HFFc6 (cell line): ENCODE data around the gene SEMA4G. TPM values are rescaled to one million over a fixed set of nuclear protein-coding genes. Genes with fewer than 3 reads are reported as not detected.
A peak's percentile ranks its signal among the peaks of the same experiment; 100 is the strongest.

Experiments
- DNase-seq: peaks from one replicate; pipeline ENCODE4 v3.0.0-alpha.2; 2018
- H3K27ac Mint-ChIP-seq: 2 replicates; pipeline ENCODE4 v1.8.0; 2020; ENCODE audit warnings: mild to moderate bottlenecking, mixed read lengths
- H3K27me3 Mint-ChIP-seq: 2 replicates; pipeline ENCODE4 v1.8.0; 2021; ENCODE audit warnings: mild to moderate bottlenecking, moderate library complexity, mixed read lengths; ENCODE audit not compliant: insufficient read depth
- H3K36me3 Mint-ChIP-seq: 2 replicates; pipeline ENCODE4 v1.8.0; 2021; ENCODE audit warnings: low read depth, mixed read lengths
- H3K4me1 Mint-ChIP-seq: 2 replicates; pipeline ENCODE4 v1.8.0; 2020; ENCODE audit warnings: low read depth, mixed read lengths
- H3K4me3 Mint-ChIP-seq: 2 replicates; pipeline ENCODE4 v1.8.0; 2020; ENCODE audit warnings: mild to moderate bottlenecking, moderate library complexity, mixed read lengths
- H3K9me3 Mint-ChIP-seq: 2 replicates; pipeline ENCODE4 v1.8.0; 2020; ENCODE audit warnings: mild to moderate bottlenecking, mixed read lengths
- microRNA-seq: library from miRNA; unstranded; fragments of <30 nt; microRNA quantifications from one replicate; pipeline ENCODE4, GENCODE V29; 2019
- total RNA-seq, 6 experiments: library from RNA; stranded (reverse); fragmentation: NEBNext Ultra II Directional; extraction: Animal tissue kit (Norgen Biotek cat#: 25700); gene quantifications; 2 replicates in 1 of 6; 3 replicates in 5 of 6; pipeline ENCODE4 v1.2.3, GENCODE V29; 2021
- TF ChIP-seq, protein P1 (sequence below): fragments of 200-600 bp; sonication (generic); IDR thresholded peaks from 2 replicates; pipeline ENCODE4 v1.5.0; 2021; ENCODE audit warnings: antibody characterized with exemption, mild to moderate bottlenecking

The SEMA4G gene
- total RNA-seq, 6 experiments from 2014 or later = 1.2 to 2.2 (median 1.9) TPM

DNA sequence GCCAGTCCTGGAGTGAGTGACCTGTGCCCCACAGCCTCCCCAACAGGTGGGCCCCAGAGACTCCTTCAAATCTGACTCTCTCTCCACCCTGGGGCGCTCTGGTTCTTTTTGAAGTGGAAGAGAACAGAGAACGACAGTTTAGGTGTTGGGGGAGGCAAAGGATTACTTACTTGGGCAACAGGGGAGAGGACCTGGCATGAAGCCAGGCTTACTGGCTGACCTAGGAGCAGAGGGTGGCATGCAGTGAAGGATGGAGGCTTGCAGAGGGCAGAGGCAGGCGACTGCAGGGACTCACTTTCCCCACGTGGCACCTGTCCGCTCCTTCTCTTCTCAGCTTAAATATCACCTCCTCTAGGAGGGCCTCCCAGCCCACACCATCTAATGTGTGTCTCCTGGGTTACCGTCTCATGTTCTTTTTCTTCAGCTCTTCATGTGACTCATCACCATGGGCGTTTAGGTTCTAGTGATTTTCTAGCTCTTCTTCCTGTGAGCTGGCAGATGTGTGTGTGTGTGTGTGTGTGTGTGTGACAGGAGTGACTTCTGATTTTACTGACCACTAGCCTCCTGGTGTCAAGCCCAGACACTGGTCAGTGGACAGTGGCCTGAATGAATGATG, 45.8 kb downstream of the SEMA4G start:
- H3K27ac Mint-ChIP-seq = peak overlapping the region; percentile 83
- no peak overlapping the region for H3K4me3 Mint-ChIP-seq
- DNase-seq = peak; percentile 99
- H3K9me3 Mint-ChIP-seq = no peaks in the 10 kb centered on the region
- no peaks in the 10 kb centered on the region for H3K36me3 Mint-ChIP-seq
- H3K4me1 Mint-ChIP-seq = peaks cover 41% of the 10 kb centered on the region
- H3K27me3 Mint-ChIP-seq = peaks cover 9% of the 10 kb centered on the region
- TF ChIP-seq, protein P1, sequence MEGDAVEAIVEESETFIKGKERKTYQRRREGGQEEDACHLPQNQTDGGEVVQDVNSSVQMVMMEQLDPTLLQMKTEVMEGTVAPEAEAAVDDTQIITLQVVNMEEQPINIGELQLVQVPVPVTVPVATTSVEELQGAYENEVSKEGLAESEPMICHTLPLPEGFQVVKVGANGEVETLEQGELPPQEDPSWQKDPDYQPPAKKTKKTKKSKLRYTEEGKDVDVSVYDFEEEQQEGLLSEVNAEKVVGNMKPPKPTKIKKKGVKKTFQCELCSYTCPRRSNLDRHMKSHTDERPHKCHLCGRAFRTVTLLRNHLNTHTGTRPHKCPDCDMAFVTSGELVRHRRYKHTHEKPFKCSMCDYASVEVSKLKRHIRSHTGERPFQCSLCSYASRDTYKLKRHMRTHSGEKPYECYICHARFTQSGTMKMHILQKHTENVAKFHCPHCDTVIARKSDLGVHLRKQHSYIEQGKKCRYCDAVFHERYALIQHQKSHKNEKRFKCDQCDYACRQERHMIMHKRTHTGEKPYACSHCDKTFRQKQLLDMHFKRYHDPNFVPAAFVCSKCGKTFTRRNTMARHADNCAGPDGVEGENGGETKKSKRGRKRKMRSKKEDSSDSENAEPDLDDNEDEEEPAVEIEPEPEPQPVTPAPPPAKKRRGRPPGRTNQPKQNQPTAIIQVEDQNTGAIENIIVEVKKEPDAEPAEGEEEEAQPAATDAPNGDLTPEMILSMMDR = no peak

DNA sequence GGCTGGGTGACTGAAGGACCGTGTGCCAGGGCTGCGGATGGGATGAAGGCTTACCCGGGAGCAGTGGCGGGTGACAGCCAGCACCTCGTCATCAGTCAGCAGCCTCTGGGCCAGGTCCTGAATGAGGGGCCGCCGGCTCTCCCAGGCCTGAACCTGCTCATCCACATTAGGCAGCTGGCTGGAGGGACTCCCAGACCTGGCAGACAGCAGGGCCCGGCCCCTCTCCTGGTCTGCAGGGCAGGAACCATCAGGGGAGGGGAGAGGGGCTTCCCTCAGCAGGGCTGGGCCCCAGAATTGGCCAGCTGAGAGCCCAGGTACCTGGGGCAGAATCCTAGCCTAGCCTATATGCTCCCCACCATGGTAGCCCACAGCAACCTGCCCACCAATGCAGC, 46.3 kb downstream of the SEMA4G start:
- no peaks in the 10 kb centered on the region for H3K9me3 Mint-ChIP-seq
- DNase-seq = no peak
- H3K27me3 Mint-ChIP-seq = peaks cover 9% of the 10 kb centered on the region
- no peaks in the 10 kb centered on the region for H3K36me3 Mint-ChIP-seq
- peak overlapping the region; percentile 83 for H3K27ac Mint-ChIP-seq
- H3K4me1 Mint-ChIP-seq = peaks cover 41% of the 10 kb centered on the region
- H3K4me3 Mint-ChIP-seq = no peak overlapping the region
- TF ChIP-seq, protein P1 = no peak

DNA sequence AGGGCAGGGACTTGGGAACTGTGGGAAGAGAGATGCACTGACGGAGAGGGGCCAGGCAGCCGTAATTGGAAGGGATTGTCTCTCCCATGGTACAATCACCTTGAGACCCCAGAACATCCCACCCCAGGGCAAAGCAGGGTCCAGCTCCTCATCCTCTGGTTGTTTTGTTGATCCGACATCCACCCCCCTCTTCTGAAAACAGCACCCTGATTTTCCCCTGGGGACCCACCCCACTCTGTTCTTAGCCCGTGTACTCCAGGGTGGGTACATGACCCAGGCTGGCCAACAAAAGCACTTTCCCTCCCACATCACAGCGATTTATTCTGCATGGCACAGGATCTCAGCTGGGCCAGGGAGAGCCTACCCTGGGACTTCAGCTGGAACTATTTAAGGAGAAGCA, 47.5 kb downstream of the SEMA4G start:
- Mint-ChIP-seq H3K9me3 (no peaks in the 10 kb centered on the region), H3K4me1 (peaks cover 41% of the 10 kb centered on the region), H3K36me3 (no peaks in the 10 kb centered on the region), H3K27ac (no peak overlapping the region), H3K27me3 (peaks cover 12% of the 10 kb centered on the region), H3K4me3 (no peak overlapping the region)
- no peak for DNase-seq
- TF ChIP-seq, protein P1 = no peak

DNA sequence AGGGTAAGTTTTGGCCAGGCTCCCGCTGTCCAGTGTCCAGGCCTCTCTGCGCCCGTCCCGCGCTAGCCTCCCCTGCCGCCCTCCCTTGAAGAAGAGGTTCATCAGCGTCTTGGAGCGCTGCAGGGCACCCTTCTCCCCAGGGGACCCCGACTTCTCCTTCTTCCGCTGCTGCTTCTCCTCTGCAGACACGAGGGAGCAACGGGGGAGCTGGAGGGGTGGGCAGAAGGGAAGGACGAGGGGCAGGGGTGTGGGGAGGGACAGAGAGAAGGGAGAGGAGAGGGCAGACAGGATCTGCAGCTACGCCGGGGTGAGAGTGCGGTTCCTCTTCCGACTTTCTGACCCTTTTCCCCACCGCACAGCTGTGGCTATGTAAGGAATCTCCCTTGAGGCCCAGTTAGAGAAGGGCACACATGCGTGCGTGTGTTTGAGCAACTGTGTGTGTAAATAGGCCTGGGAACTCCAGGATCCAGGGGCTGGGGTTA, 48.9 kb downstream of the SEMA4G start:
- TF ChIP-seq, protein P1 = no peak
- Mint-ChIP-seq H3K27me3 (peaks cover 12% of the 10 kb centered on the region), H3K9me3 (no peaks in the 10 kb centered on the region)

DNA sequence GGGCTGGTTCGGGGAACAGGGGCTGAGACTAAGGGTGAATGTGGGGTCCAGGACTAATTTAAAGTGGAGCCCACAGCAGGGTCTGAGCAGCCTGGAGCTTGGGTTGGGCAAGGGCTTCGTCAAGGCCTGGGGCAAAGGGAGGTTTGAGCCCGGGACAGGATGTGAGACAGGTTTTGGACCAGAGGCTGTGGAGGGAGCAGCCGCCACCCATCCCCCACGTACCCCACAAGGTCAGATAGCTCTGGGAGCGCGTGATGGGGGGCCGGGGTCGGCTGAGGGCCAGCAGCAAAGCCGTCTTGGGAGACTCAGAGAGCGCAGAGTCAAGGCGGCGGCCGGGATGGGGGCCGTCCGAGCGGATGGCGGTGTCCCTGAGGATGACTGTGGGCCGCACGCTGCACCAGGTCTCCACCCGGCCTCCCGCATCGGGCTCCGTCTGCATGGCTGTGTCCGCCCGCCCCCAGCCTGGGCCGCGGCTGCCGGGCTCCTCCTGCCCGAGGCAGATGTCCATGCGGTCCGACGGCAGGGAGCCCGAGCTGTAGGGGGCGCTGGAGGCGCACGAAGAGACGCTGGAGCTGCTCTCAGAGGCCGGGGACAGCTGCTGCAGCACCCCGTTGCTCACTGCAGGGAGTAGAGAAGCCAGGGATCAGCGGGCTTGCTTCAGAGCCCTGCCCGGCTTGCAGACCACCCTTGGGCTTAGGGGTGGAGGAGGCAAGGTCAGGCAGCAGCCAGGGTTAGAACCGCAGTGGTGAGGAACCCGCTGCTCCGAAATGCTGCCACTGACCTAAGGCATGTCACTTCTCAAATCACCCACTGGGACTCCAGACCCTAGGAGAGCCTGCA, 49.5 kb downstream of the SEMA4G start:
- no peaks in the 10 kb centered on the region for H3K36me3 Mint-ChIP-seq
- TF ChIP-seq, protein P1 = peak; percentile 77
- no peak overlapping the region for H3K4me3 Mint-ChIP-seq
- H3K27me3 Mint-ChIP-seq = peaks cover 14% of the 10 kb centered on the region
- H3K4me1 Mint-ChIP-seq = peaks cover 26% of the 10 kb centered on the region
- H3K9me3 Mint-ChIP-seq = no peaks in the 10 kb centered on the region
- peak; percentile 51 for DNase-seq
- no peak overlapping the region for H3K27ac Mint-ChIP-seq

More for the DNA sequence above, 48.9 kb downstream of the SEMA4G start:
- DNase-seq = no peak
- Mint-ChIP-seq H3K4me1 (peaks cover 31% of the 10 kb centered on the region), H3K36me3 (no peaks in the 10 kb centered on the region), H3K4me3 (no peak overlapping the region), H3K27ac (no peak overlapping the region)

Small RNA genes lying within 50 kb of the gene (microRNA-seq; reads per million reads assigned to microRNA genes)
- not detected for gene MIR608

Other genes starting within 250 kb of the SEMA4G start
- gene PAX2, start 223.9 kb upstream of the SEMA4G start, total RNA-seq = not detected
- gene SLF2, start 56.5 kb upstream of the SEMA4G start, total RNA-seq = 10 to 100 TPM; 15.8 to 23.2 (median 20.9) TPM
- 100 to 1,000 TPM; 101 to 120 (median 115) TPM for gene MRPL43, start 18.0 kb downstream of the SEMA4G start, total RNA-seq
- 1 to 10 TPM; 5.7 to 9.5 (median 7.0) TPM for gene TWNK, start 18.0 kb downstream of the SEMA4G start, total RNA-seq
- gene LZTS2, start 30.3 kb downstream of the SEMA4G start, total RNA-seq = 10 to 100 TPM; 66.8 to 80.5 (median 74.6) TPM
- 1 to 10 TPM; 1.1 to 1.9 (median 1.2) TPM for gene PDZD7, start 61.6 kb downstream of the SEMA4G start, total RNA-seq
- 10 to 100 TPM; 44.1 to 57.4 (median 50.5) TPM for gene SFXN3, start 61.7 kb downstream of the SEMA4G start, total RNA-seq
- gene KAZALD1, start 92.5 kb downstream of the SEMA4G start, total RNA-seq = 10 to 100 TPM; 14.5 to 21.1 (median 19.9) TPM
- not detected for gene TLX1, start 161.8 kb downstream of the SEMA4G start, total RNA-seq